Measurements from ENCODE around the gene VTI1A. TPM values are rescaled to one million over a fixed set of nuclear protein-coding genes. Genes with fewer than 3 reads are reported as not detected.

The VTI1A gene
- total and polyA plus RNA-seq, 2 of the 13 experiments (the other 11 are each of a cell fraction or from before 2014, with no cell fraction given): 11.7 to 32.7 TPM

DNA sequence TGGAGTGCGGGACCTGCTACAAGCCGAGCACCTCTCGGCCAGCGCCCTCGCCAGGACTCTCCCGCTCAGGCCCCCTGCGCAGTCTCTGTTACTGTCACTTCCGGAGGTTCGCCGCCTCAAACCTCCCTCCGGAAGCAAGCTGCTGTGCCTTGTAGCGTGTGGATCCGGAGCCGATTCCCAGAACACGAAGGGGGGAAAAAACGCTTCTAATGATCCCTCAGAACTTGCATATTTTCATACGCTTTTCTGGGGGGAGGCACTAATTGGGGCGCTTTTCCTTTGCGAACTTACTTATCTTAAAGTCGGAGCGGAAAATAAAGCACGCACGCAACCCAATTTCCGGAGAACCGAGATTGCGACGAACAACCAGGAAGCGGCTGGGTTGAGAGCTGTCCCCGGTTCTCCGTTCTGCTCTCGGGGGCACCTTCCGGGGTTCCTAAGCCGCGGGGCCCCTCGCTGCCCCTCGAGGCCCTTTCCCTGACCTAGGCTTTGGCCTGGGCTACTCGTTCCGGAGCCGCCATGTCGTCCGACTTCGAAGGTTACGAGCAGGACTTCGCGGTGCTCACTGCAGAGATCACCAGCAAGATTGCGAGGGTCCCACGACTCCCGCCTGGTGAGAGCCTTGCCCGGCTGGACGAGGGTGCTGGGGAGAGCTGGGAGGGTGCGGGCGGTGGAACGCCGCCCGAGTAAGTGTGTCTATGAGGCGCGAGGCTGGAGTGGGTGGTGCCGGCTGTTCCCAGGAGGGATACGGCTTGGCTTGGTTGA lies at the start of gene VTI1A, which contains the start of gene ZDHHC6 (continued):
- TF ChIP-seq CCDC6 (CRISPR knock-in tag; IDR thresholded peaks at IDR 0.05) (peak; percentile 5; the same call in 1 of the 2 replicates), MXI1 (IDR thresholded peaks at IDR 0.05; ENCODE audit: borderline replicate concordance, low read depth, low read length) (0 out of 3 replicates have a peak, but pooled peaks have one; percentile 50), BATF2 (CRISPR knock-in tag; IDR thresholded peaks at IDR 0.05) (no peak; the same call in 1 of the 2 replicates), ZZZ3 (CRISPR knock-in tag; IDR thresholded peaks at IDR 0.05; ENCODE audit: borderline replicate concordance) (peak; percentile 41; the same call in 1 of the 2 replicates), ZNF749 (CRISPR knock-in tag; IDR thresholded peaks at IDR 0.05; ENCODE audit: borderline replicate concordance) (no peak), TGIF2 (CRISPR knock-in tag; IDR thresholded peaks at IDR 0.05) (peak; percentile 54; the same call in 1 of the 2 replicates), SPEN (CRISPR knock-in tag; IDR thresholded peaks at IDR 0.05; ENCODE audit: low read depth) (peak; percentile 36; the same call in 1 of the 2 replicates), MYC (CRISPR knock-in tag; IDR thresholded peaks at IDR 0.05; ENCODE audit: borderline replicate concordance) (peak; percentile 23; the same call in 1 of the 2 replicates), TAF1 (CRISPR knock-in tag; IDR thresholded peaks at IDR 0.05) (peak; percentile 40; the same call in 1 of the 2 replicates), HDAC2 (CRISPR knock-in tag; IDR thresholded peaks at IDR 0.05) (no peak), HNRNPLL (IDR thresholded peaks at IDR 0.05; ENCODE audit: low read depth, low read length, poor library complexity, severe bottlenecking) (peak; percentile 58), YEATS2 (CRISPR knock-in tag; IDR thresholded peaks at IDR 0.05; ENCODE audit: borderline replicate concordance) (peak; percentile 39; the same call in 1 of the 2 replicates), AHR (CRISPR knock-in tag; IDR thresholded peaks at IDR 0.05) (peak; percentile 24; the same call in 1 of the 2 replicates), KDM4B (CRISPR knock-in tag; IDR thresholded peaks at IDR 0.05) (no peak), PHF20 (CRISPR knock-in tag; IDR thresholded peaks at IDR 0.05) (peak; percentile 97), GLMP (CRISPR knock-in tag; IDR thresholded peaks at IDR 0.05; ENCODE audit: borderline replicate concordance) (0 out of 2 replicates have a peak, but pooled peaks have one; percentile 23), AGO1 (IDR thresholded peaks at IDR 0.05; ENCODE audit: low read depth, low read length, poor library complexity, severe bottlenecking) (no peak), CSRNP2 (CRISPR knock-in tag; conservative IDR thresholded peaks at IDR 0.05; ENCODE audit: low read depth) (no peak)
- TF ChIP-seq, protein P1, sequence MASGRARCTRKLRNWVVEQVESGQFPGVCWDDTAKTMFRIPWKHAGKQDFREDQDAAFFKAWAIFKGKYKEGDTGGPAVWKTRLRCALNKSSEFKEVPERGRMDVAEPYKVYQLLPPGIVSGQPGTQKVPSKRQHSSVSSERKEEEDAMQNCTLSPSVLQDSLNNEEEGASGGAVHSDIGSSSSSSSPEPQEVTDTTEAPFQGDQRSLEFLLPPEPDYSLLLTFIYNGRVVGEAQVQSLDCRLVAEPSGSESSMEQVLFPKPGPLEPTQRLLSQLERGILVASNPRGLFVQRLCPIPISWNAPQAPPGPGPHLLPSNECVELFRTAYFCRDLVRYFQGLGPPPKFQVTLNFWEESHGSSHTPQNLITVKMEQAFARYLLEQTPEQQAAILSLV (CRISPR knock-in tag; IDR thresholded peaks at IDR 0.05; ENCODE audit: borderline replicate concordance): 0 out of 2 replicates have a peak, but pooled peaks have one; percentile 13
- TF ChIP-seq, protein P2, sequence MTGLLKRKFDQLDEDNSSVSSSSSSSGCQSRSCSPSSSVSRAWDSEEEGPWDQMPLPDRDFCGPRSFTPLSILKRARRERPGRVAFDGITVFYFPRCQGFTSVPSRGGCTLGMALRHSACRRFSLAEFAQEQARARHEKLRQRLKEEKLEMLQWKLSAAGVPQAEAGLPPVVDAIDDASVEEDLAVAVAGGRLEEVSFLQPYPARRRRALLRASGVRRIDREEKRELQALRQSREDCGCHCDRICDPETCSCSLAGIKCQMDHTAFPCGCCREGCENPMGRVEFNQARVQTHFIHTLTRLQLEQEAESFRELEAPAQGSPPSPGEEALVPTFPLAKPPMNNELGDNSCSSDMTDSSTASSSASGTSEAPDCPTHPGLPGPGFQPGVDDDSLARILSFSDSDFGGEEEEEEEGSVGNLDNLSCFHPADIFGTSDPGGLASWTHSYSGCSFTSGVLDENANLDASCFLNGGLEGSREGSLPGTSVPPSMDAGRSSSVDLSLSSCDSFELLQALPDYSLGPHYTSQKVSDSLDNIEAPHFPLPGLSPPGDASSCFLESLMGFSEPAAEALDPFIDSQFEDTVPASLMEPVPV (CRISPR knock-in tag; IDR thresholded peaks at IDR 0.05): peak; percentile 65
- TF ChIP-seq, protein P3, sequence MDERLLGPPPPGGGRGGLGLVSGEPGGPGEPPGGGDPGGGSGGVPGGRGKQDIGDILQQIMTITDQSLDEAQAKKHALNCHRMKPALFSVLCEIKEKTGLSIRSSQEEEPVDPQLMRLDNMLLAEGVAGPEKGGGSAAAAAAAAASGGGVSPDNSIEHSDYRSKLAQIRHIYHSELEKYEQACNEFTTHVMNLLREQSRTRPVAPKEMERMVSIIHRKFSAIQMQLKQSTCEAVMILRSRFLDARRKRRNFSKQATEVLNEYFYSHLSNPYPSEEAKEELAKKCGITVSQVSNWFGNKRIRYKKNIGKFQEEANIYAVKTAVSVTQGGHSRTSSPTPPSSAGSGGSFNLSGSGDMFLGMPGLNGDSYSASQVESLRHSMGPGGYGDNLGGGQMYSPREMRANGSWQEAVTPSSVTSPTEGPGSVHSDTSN (CRISPR knock-in tag; IDR thresholded peaks at IDR 0.05): no peak

All from HepG2 (cell line).